K562 treated with DMSO at 1 percent for 4 hours (cell line): ENCODE measurements around the gene NXF1. TPM values are rescaled to one million over a fixed set of nuclear protein-coding genes. Genes with fewer than 3 reads are reported as not detected.

Experiments
- total RNA-seq: library from RNA; unstranded; fragments of 300-600 nt; gene quantifications from 2 replicates; pipeline ENCODE4 v1.2.3, GENCODE V29; 2022; ENCODE audit not compliant: insufficient read depth

NXF1 gene
- 76.4 and 111 TPM in 2 replicates for total RNA-seq

GRCh38 chr11:62805076-62805892 lies at the start of gene NXF1:
NXF1 (minus strand) TSS chr11:62805440; CDS start chr11:62805356, 84 bp downstream.

GRCh38 chr11:62839050-62839945 lies 34.1 kb upstream of the NXF1 start, which contains the start of gene WDR74:
WDR74 (minus strand) TSS chr11:62839590; CDS start chr11:62839570, 20 bp downstream.

GRCh38 chr11:62832336-62833234 lies 27.3 kb upstream of the NXF1 start, which contains the start of gene TEX54:
TEX54 (minus strand) TSS chr11:62832841.

GRCh38 chr11:62831520-62832335 lies 26.5 kb upstream of the NXF1 start, which contains the start of gene STX5:
STX5 (minus strand) TSS chr11:62832051; CDS start chr11:62831243, 808 bp downstream.

GRCh38 chr11:62791501-62792201 lies 13.6 kb downstream of the NXF1 start, which contains the start of gene TMEM223:
TMEM223 (minus strand) TSS chr11:62792006; CDS start chr11:62791994, 12 bp downstream.

GRCh38 chr11:62787005-62787759 lies 18.1 kb downstream of the NXF1 start, which contains the start of gene TMEM179B:
TMEM179B (plus strand) TSS chr11:62787402; CDS start chr11:62787432, 30 bp downstream.

GRCh38 chr11:62771144-62772021 lies 33.9 kb downstream of the NXF1 start, which contains the start of gene TAF6L:
TAF6L (plus strand) TSS chr11:62771396; CDS start chr11:62775784, 4,388 bp downstream.

GRCh38 chr11:62753736-62754603 lies 51.3 kb downstream of the NXF1 start, which contains the start of gene ZBTB3:
ZBTB3 (minus strand) TSS chr11:62754160; CDS start chr11:62753664, 496 bp downstream.

Other genes starting within 250 kb of the NXF1 start
- gene EEF1G, start 231.5 kb downstream of the NXF1 start, total RNA-seq, result 4,119 and 4,134 TPM in 2 replicates
- gene TUT1, start 213.9 kb downstream of the NXF1 start, total RNA-seq, result 15.8 and 16.5 TPM in 2 replicates
- gene MTA2, start 203.6 kb downstream of the NXF1 start, total RNA-seq, result 79.1 and 104 TPM in 2 replicates
- 39.0 and 40.6 TPM in 2 replicates for gene EML3, start 192.7 kb downstream of the NXF1 start, total RNA-seq
- 0.71 and 2.2 TPM in 2 replicates for gene ROM1, start 192.2 kb downstream of the NXF1 start, total RNA-seq
- gene B3GAT3, start 183.5 kb downstream of the NXF1 start, total RNA-seq, result 80.5 and 90.3 TPM in 2 replicates
- gene GANAB, start 158.8 kb downstream of the NXF1 start, total RNA-seq, result 276 and 311 TPM in 2 replicates
- gene INTS5, start 152.1 kb downstream of the NXF1 start, total RNA-seq, result 20.2 and 24.0 TPM in 2 replicates
- gene C11orf98, start 140.2 kb downstream of the NXF1 start, total RNA-seq, result 105 and 114 TPM in 2 replicates
- gene CSKMT, start 140.1 kb downstream of the NXF1 start, total RNA-seq, result 12.7 and 27.2 TPM in 2 replicates
- 12.2 and 17.2 TPM in 2 replicates for gene UQCC3, start 133.8 kb downstream of the NXF1 start, total RNA-seq
- 4.8 and 5.5 TPM in 2 replicates for gene LBHD1, start 133.2 kb downstream of the NXF1 start, total RNA-seq
- 282 and 316 TPM in 2 replicates for gene UBXN1, start 126.4 kb downstream of the NXF1 start, total RNA-seq
- gene LRRN4CL, start 115.9 kb downstream of the NXF1 start, total RNA-seq, result 0.48 and 1.6 TPM in 2 replicates
- 43.9 and 45.1 TPM in 2 replicates for gene BSCL2, start 98.0 kb downstream of the NXF1 start, total RNA-seq
- 2.4 TPM in 1 of 2 replicates, not detected in the other for gene GNG3, start 97.8 kb downstream of the NXF1 start, total RNA-seq
- gene HNRNPUL2, start 78.0 kb downstream of the NXF1 start, total RNA-seq, result 26.6 and 32.3 TPM in 2 replicates
- gene TTC9C, start 77.0 kb downstream of the NXF1 start, total RNA-seq, result 35.6 and 36.5 TPM in 2 replicates
- gene ZBTB3, start 51.3 kb downstream of the NXF1 start, total RNA-seq, result 1.4 and 6.0 TPM in 2 replicates
- gene POLR2G, start 43.9 kb downstream of the NXF1 start, total RNA-seq, result 138 and 166 TPM in 2 replicates
- 23.2 and 49.9 TPM in 2 replicates for gene TAF6L, start 34.0 kb downstream of the NXF1 start, total RNA-seq
- gene TMEM179B, start 18.0 kb downstream of the NXF1 start, total RNA-seq, result 36.4 and 44.9 TPM in 2 replicates
- 15.3 and 18.4 TPM in 2 replicates for gene TMEM223, start 13.4 kb downstream of the NXF1 start, total RNA-seq
- gene STX5, start 26.6 kb upstream of the NXF1 start, total RNA-seq, result 63.1 and 77.8 TPM in 2 replicates
- not detected in 2 replicates for gene TEX54, start 27.4 kb upstream of the NXF1 start, total RNA-seq
- 48.1 and 51.9 TPM in 2 replicates for gene WDR74, start 34.1 kb upstream of the NXF1 start, total RNA-seq
- 397 and 441 TPM in 2 replicates for gene SLC3A2, start 75.5 kb upstream of the NXF1 start, total RNA-seq
- gene CHRM1, start 115.9 kb upstream of the NXF1 start, total RNA-seq, result not detected in 2 replicates
- gene SLC22A6, start 179.5 kb upstream of the NXF1 start, total RNA-seq, result not detected in 2 replicates
- gene SLC22A8, start 210.4 kb upstream of the NXF1 start, total RNA-seq, result not detected in 2 replicates